ENCODE results near the gene C19orf12. TPM values are rescaled to one million over a fixed set of nuclear protein-coding genes. Genes with fewer than 3 reads are reported as not detected.

C19orf12 gene
- total RNA-seq, 1 experiment from 2014 or later: 17.5 TPM

DNA sequence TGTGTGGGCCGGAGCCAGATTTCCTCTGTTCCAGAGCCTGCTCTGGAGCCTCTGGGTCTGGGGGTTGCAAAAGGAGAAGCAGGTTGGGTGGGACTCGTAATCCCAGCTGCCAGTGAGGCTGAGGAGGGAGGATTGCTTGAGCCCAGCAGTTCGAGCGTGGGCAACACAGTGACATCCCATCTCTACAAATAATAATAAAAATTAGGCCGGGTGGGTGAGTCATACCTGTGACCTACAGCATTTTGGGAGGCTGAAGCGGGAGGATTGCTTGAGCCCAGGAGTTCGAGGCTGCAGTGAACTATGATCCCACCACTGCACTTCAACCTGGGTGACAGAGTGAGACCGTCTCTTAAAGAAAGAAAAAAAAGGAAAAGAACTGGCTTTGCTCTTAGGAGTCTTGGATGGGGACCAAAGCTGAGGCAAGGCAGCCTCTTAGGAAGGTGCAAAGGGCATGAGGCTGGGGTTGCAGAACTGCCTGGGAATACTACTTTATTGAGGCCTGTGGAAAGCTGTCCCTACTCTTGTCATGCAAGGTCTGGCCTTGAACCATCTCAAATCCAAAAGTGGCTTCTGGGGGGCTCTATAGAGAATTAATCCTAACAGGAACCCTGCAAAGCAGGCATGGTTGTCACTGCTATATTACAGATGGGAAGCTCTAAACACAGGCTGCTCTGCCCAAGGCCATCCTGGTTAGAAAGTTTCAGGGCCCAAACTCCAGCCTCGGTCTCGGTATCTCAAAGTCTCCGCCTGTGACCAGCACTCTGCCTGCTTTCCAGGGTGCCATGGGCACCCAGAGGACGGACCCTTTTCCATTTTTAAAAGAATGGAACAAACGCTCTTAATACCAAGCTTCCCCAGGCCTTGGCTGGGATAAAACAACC is 880 bp upstream of the C19orf12 start:
- H3T11ph ChIP-seq (ENCODE audit: low read length): no peak overlapping the region
- no peak overlapping the region for H4K91ac ChIP-seq (ENCODE audit: insufficient read length, low read depth, low read length)
- no peak overlapping the region for H2BK5ac ChIP-seq (ENCODE audit: insufficient read length, low read length)
- no peaks in the 10 kb centered on the region; a peak in 2 of 7 replicates for H3K36me3 Mint-ChIP-seq (ENCODE audit: insufficient read depth in 1 of 3, low read depth in 3 of 3)
- H4K5ac ChIP-seq (ENCODE audit: insufficient read length, low read depth, low read length): no peak overlapping the region
- DNase-seq: no peak
- no peak overlapping the region for H2AK5ac ChIP-seq (ENCODE audit: insufficient read length, low read length)
- no peak overlapping the region for H3K14ac ChIP-seq (ENCODE audit: insufficient read depth, low read length)
- H2BK20ac ChIP-seq (ENCODE audit: low read depth, low read length, poor library complexity, severe bottlenecking): no peak overlapping the region
- no peak overlapping the region for H3K27ac ChIP-seq (ENCODE audit: insufficient read length, low read depth, low read length)
- H4K20me1 ChIP-seq (ENCODE audit: control insufficient read depth, insufficient read depth, insufficient read length): no peaks in the 10 kb centered on the region
- H3K23ac ChIP-seq (ENCODE audit: insufficient read length, low read depth, low read length): no peak overlapping the region
- WGBS (ENCODE audit: extremely low coverage, insufficient read length, low lambda C conversion rate): no CpG with 5 or more reads among the region's 13 CpGs
- no peak overlapping the region for H3K4ac ChIP-seq (ENCODE audit: low read depth, low read length)
- no peaks in the 10 kb centered on the region for H3K27me3 Mint-ChIP-seq (ENCODE audit: low read depth)
- H3K4me3 Mint-ChIP-seq: peak overlapping the region; percentile 74 to 86
- H3K9me3 ChIP-seq (ENCODE audit: control insufficient read depth, low read depth, low read length): no peaks in the 10 kb centered on the region
- H2BK120ac ChIP-seq (ENCODE audit: low read depth, low read length, poor library complexity, severe bottlenecking): no peak overlapping the region
- peak overlapping the region; percentile 46 for H3K9ac ChIP-seq (ENCODE audit: extremely low read depth, insufficient read length, low read length)
- no peaks in the 10 kb centered on the region for H3K9me3 Mint-ChIP-seq
- H3K56ac ChIP-seq (ENCODE audit: insufficient read length, low read depth, low read length): no peak overlapping the region
- H3K4me2 ChIP-seq (ENCODE audit: insufficient read depth, insufficient read length, low read length): peak overlapping the region; percentile 58
- no peak overlapping the region for H4K8ac ChIP-seq (replicated peaks; ENCODE audit: insufficient read length, low read depth, low read length)
- TF ChIP-seq CTCF (conservative IDR thresholded peaks at IDR 0.05): no peak
- peak overlapping the region; percentile 1 for H3K18ac ChIP-seq (ENCODE audit: insufficient read length, low read depth, low read length)
- H3K4me1 ChIP-seq (ENCODE audit: insufficient read depth, low read length): no peaks in the 10 kb centered on the region
- H3K4me1 Mint-ChIP-seq: peaks cover 24 to 32% of the 10 kb centered on the region in 2 experiments
- H2BK12ac ChIP-seq (ENCODE audit: insufficient read length, low read depth, low read length): no peak overlapping the region
- no peaks in the 10 kb centered on the region for H3K79me1 ChIP-seq (ENCODE audit: insufficient read depth, low read depth, low read length, poor library complexity, severe bottlenecking)
- no peaks in the 10 kb centered on the region for H3K27me3 ChIP-seq (ENCODE audit: insufficient read depth, low read length)
- H2BK15ac ChIP-seq (ENCODE audit: low read depth, low read length): no peak overlapping the region
- no peak overlapping the region for H2AFZ ChIP-seq (ENCODE audit: low read length)
- no peaks in the 10 kb centered on the region for H3K79me2 ChIP-seq (ENCODE audit: insufficient read depth, low read length)
- H3K23me2 ChIP-seq (ENCODE audit: insufficient read length, low read depth, low read length, poor library complexity, severe bottlenecking): peaks cover 4% of the 10 kb centered on the region
- peak overlapping the region in 2 of 3 experiments; percentile 64 to 70; a peak in 2 of 7 replicates for H3K27ac Mint-ChIP-seq
